HepG2 (cell line): Measurements from ENCODE around the gene ZNF212. TPM values are rescaled to one million over a fixed set of nuclear protein-coding genes. Genes with fewer than 3 reads are reported as not detected.

Experiments
- E2F5 ChIP-seq: sonication (generic); formaldehyde crosslinking; conservative IDR thresholded peaks from 2 replicates; pipeline ENCODE4 v1.4.0; 2020; ENCODE audit warnings: missing genetic modification reagents
- EED ChIP-seq: sonication (generic); formaldehyde crosslinking; IDR thresholded peaks from 2 replicates; pipeline ENCODE4 v1.5.0; 2020; ENCODE audit warnings: mild to moderate bottlenecking, missing genetic modification reagents
- GLMP ChIP-seq: sonication (generic); formaldehyde crosslinking; IDR thresholded peaks from 2 replicates; pipeline ENCODE4 v1.9.0; 2021; ENCODE audit warnings: missing genetic modification reagents, mild to moderate bottlenecking, borderline replicate concordance
- JUN ChIP-seq: sonication (generic); formaldehyde crosslinking; IDR thresholded peaks from 2 replicates; pipeline ENCODE4 v1.4.0; 2020; ENCODE audit warnings: mild to moderate bottlenecking, missing genetic modification reagents
- MAZ ChIP-seq, 2 experiments: sonication (generic) in 1 of 2; formaldehyde crosslinking in 1 of 2; IDR thresholded peaks; 2 replicates each; pipeline versions ENCODE4 v1.5.0 to v1.6.1; 2012 to 2020; ENCODE audit warnings: low read depth in 2 of 2, mild to moderate bottlenecking in 2 of 2, borderline replicate concordance in 1 of 2, improper control_type of control experiment in 1 of 2, low read length in 1 of 2, missing genetic modification reagents in 1 of 2, moderate library complexity in 1 of 2
- NFRKB ChIP-seq: fragments of 450-650 bp; IDR thresholded peaks from 2 replicates; pipeline ENCODE4 v1.6.1; 2017
- ZNF207 ChIP-seq: fragments of 450-650 bp; IDR thresholded peaks from 2 replicates; pipeline ENCODE4 v1.6.1; 2016; ENCODE audit warnings: antibody characterized with exemption, borderline replicate concordance
- ZNF235 ChIP-seq: sonication (generic); formaldehyde crosslinking; IDR thresholded peaks from 2 replicates; pipeline ENCODE4 v1.8.1; 2023; ENCODE audit warnings: mild to moderate bottlenecking, missing genetic modification reagents, borderline replicate concordance
- ZSCAN25 ChIP-seq: sonication (generic); formaldehyde crosslinking; IDR thresholded peaks from 2 replicates; pipeline ENCODE4 v1.8.0; 2022; ENCODE audit warnings: mild to moderate bottlenecking, missing genetic modification reagents
- polyA plus RNA-seq, 8 experiments: library from polyadenylated mRNA; depleted of rRNA in 3 of 8; stranded (reverse) in 7 of 8; unstranded in 1 of 8; fragments of >200 nt; fragmentation: Illumina TruSeq in 4 of 8; extraction: Trizol in 4 of 8; gene quantifications; 2 replicates each; pipeline versions ENCODE4 v1.2.1 to v1.2.3, GENCODE V29; 2011 to 2016; ENCODE audit warnings: low read depth in 4 of 8, missing spikeins in 1 of 8, mixed read lengths in 1 of 8; ENCODE audit not compliant: insufficient read depth in 1 of 8
- total RNA-seq, 5 experiments: library from RNA; depleted of rRNA; stranded (reverse); fragments of >200 nt; fragmentation: Illumina TruSeq; extraction: Trizol; gene quantifications; 2 replicates each; pipeline ENCODE4 v1.2.3, GENCODE V29; 2016; ENCODE audit warnings: low read depth in 1 of 5
- TF ChIP-seq, protein P1 (sequence below): sonication (generic); formaldehyde crosslinking; IDR thresholded peaks from 2 replicates; pipeline ENCODE4 v1.4.0; 2020; ENCODE audit warnings: mild to moderate bottlenecking, missing genetic modification reagents
- TF ChIP-seq, protein P2 (sequence below): sonication (generic); formaldehyde crosslinking; IDR thresholded peaks from 2 replicates; pipeline ENCODE4 v1.4.0; 2020; ENCODE audit warnings: missing genetic modification reagents, borderline replicate concordance
- TF ChIP-seq, protein P3 (sequence below): sonication (generic); formaldehyde crosslinking; IDR thresholded peaks from 2 replicates; pipeline ENCODE4 v1.4.0; 2020; ENCODE audit warnings: missing genetic modification reagents

The ZNF212 gene
- total and polyA plus RNA-seq, 2 of the 13 experiments (the other 11 are each of a cell fraction or from before 2014, with no cell fraction given), result 2.6 to 3.8 TPM

DNA sequence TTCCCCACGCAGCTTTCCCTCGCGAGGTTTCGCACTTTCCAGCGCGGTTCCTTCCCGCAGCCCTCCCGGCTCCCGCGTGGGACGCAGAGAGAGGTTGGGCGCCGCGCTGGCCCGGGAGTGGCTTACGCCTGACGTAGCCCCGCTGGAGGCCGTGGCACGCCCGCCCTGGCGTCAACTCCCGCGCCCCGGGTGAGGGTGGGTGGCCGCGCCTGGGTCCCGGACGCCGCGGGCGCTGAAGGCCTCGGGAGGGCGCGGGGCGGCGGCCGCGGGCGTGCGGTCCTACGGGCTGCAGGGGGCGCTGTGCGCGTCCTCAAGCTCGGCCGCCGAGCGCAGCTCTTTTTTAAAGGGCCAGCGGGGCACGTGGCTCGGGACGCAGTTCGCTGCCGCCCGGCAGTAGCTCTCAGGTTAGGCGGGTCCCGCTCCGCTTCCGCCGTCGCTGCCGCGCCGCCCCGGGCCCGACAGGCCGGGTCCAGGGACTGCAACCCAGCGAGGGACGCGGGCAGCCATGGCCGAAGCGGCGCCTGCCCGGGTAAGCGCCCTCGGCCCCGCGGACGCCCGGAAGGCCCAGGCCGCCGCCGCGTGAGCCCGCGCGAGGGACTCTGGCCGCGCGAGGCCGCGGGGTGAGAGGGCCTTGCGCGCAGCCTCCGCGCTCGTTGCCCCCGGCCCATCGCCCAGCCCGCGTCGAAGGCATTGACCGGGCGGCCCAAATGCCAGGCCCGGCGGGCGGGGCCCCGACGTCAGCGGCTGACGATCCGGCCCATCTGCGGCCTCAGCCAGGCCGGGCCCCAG lies 22.6 kb downstream of the ZNF212 start, which contains the start of gene ZNF783 (continued):
- TF ChIP-seq, protein P1, sequence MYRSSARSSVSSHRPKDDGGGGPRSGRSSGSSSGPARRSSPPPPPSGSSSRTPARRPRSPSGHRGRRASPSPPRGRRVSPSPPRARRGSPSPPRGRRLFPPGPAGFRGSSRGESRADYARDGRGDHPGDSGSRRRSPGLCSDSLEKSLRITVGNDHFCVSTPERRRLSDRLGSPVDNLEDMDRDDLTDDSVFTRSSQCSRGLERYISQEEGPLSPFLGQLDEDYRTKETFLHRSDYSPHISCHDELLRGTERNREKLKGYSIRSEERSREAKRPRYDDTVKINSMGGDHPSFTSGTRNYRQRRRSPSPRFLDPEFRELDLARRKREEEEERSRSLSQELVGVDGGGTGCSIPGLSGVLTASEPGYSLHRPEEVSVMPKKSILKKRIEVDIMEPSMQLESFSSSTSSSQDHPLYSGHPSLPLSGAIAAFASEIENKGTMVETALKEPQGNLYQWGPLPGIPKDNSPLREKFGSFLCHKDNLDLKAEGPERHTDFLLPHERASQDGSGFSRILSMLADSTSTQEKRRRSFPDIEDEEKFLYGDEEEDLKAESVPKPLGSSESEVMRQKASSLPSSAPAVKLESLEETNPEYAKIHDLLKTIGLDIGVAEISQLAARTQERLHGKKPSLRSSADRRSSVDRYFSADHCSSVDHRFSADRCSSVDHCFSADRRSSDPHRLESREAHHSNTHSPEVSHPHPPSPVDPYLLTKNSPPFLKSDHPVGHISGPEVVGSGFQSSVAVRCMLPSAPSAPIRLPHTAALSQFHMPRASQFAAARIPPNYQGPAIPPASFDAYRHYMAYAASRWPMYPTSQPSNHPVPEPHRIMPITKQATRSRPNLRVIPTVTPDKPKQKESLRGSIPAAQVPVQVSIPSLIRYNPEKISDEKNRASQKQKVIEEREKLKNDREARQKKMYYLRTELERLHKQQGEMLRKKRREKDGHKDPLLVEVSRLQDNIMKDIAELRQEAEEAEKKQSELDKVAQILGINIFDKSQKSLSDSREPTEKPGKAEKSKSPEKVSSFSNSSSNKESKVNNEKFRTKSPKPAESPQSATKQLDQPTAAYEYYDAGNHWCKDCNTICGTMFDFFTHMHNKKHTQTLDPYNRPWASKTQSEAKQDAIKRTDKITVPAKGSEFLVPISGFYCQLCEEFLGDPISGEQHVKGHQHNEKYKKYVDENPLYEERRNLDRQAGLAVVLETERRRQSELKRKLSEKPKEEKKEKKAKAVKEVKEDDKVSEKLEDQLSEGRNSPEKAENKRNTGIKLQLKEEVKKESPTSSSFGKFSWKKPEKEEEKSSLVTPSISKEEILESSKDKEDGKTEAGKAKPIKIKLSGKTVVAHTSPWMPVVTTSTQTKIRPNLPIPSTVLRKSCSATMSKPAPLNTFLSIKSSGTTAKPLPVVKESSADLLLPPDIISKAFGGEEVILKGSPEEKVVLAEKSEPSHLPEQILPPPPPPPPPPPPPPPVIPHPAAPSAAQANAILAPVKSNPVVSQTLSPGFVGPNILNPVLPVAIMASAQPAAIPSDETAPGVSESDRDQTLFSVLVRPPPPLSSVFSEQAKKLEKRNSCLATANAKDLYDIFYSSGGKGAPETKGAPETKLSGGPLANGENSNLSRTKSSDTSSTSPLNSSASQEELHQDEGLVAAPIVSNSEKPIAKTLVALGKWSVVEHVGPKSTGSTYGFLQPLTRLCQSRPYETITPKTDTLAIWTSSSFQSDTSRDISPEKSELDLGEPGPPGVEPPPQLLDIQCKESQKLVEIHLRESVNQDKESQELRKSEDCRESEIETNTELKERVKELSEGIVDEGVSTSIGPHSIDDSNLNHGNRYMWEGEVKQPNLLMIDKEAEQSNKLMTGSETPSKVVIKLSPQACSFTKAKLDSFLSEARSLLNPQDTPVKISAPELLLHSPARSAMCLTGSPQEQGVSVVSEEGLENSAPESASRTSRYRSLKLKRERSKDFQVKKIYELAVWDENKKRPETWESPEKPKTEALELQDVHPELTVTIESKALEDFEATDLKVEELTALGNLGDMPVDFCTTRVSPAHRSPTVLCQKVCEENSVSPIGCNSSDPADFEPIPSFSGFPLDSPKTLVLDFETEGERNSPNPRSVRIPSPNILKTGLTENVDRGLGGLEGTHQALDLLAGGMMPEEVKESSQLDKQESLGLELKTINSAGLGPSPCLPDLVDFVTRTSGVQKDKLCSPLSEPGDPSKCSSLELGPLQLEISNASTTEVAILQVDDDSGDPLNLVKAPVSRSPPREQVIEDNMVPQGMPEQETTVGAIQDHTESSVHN, result no peak
- no peak; the same call in 1 of the 2 replicates for TF ChIP-seq E2F5 (CRISPR knock-in tag)
- TF ChIP-seq, protein P2, sequence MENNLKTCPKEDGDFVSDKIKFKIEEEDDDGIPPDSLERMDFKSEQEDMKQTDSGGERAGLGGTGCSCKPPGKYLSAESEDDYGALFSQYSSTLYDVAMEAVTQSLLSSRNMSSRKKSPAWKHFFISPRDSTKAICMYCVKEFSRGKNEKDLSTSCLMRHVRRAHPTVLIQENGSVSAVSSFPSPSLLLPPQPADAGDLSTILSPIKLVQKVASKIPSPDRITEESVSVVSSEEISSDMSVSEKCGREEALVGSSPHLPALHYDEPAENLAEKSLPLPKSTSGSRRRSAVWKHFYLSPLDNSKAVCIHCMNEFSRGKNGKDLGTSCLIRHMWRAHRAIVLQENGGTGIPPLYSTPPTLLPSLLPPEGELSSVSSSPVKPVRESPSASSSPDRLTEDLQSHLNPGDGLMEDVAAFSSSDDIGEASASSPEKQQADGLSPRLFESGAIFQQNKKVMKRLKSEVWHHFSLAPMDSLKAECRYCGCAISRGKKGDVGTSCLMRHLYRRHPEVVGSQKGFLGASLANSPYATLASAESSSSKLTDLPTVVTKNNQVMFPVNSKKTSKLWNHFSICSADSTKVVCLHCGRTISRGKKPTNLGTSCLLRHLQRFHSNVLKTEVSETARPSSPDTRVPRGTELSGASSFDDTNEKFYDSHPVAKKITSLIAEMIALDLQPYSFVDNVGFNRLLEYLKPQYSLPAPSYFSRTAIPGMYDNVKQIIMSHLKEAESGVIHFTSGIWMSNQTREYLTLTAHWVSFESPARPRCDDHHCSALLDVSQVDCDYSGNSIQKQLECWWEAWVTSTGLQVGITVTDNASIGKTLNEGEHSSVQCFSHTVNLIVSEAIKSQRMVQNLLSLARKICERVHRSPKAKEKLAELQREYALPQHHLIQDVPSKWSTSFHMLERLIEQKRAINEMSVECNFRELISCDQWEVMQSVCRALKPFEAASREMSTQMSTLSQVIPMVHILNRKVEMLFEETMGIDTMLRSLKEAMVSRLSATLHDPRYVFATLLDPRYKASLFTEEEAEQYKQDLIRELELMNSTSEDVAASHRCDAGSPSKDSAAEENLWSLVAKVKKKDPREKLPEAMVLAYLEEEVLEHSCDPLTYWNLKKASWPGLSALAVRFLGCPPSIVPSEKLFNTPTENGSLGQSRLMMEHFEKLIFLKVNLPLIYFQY, result peak; percentile 46; the same call in 1 of the 2 replicates
- TF ChIP-seq, protein P3, sequence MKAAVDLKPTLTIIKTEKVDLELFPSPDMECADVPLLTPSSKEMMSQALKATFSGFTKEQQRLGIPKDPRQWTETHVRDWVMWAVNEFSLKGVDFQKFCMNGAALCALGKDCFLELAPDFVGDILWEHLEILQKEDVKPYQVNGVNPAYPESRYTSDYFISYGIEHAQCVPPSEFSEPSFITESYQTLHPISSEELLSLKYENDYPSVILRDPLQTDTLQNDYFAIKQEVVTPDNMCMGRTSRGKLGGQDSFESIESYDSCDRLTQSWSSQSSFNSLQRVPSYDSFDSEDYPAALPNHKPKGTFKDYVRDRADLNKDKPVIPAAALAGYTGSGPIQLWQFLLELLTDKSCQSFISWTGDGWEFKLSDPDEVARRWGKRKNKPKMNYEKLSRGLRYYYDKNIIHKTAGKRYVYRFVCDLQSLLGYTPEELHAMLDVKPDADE (CRISPR knock-in tag), result 0 out of 2 replicates have a peak, but pooled peaks have one; percentile 20
- TF ChIP-seq NFRKB, result no peak
- TF ChIP-seq ZNF207, result no peak
- TF ChIP-seq JUN, result no peak
- TF ChIP-seq ZSCAN25, result no peak
- TF ChIP-seq GLMP, result peak; percentile 91; the same call in 1 of the 2 replicates
- no peak for TF ChIP-seq EED (CRISPR knock-in tag)
- TF ChIP-seq ZNF235 (CRISPR knock-in tag), result no peak
- TF ChIP-seq MAZ (IDR thresholded peaks at IDR 0.05; ENCODE audit: borderline replicate concordance, low read depth, low read length), result no peak
- peak; percentile 77 for TF ChIP-seq MAZ (CRISPR knock-in tag; IDR thresholded peaks at IDR 0.05; ENCODE audit: low read depth)
